ENCODE results near the gene ADCY7.

- TF ChIP-seq SP1 (IDR thresholded peaks at IDR 0.05; ENCODE audit: low read depth) (no peak), RAD21 (IDR thresholded peaks at IDR 0.05; ENCODE audit: low read depth) (no peak), POLR2AphosphoS5 (IDR thresholded peaks at IDR 0.05; ENCODE audit: low read depth, low read length) (no peak), CTCF (IDR thresholded peaks at IDR 0.05 in 2 of 3, conservative IDR thresholded peaks at IDR 0.05 in 1 of 3; ENCODE audit: borderline replicate concordance in 1 of 3, insufficient read depth in 1 of 3, low read depth in 2 of 3, low read length in 2 of 3) (no peak), YY1 (IDR thresholded peaks at IDR 0.05; ENCODE audit: extremely low read depth, insufficient replicate concordance, low read depth, low read length) (no peak)
Measured at GRCh38 chr16:50281391-50282009, 15.1 kb downstream of the ADCY7 start.
